Adrenal gland (tissue), 12 donors: ENCODE measurements around the gene GALNT7. TPM values are rescaled to one million over a fixed set of nuclear protein-coding genes. Genes with fewer than 3 reads are reported as not detected.

Experiments
- DNase-seq, 7 donors: peaks; one replicate each; pipeline ENCODE4 v3.0.0-alpha.2; 2019 to 2020
- H3K27ac ChIP-seq, 5 donors: fragments of 200-600 bp; sonication (generic) in 4 of 5; 1 replicate in 3 of 5; 2 replicates in 2 of 5; pipeline versions ENCODE4 v1.5.1 to v1.8.0; 2016 to 2020; ENCODE audit warnings: mild to moderate bottlenecking in 1 of 5
- H3K27me3 ChIP-seq: fragments of 200-600 bp; 2 replicates; pipeline ENCODE4 v1.8.0; 2021
- H3K36me3 ChIP-seq, 2 donors: fragments of 200-600 bp; replicated peaks in 1 of 2; 1 replicate in 1 of 2; 2 replicates in 1 of 2; pipeline versions ENCODE4 v1.5.1 to v1.8.0; 2018 to 2022
- H3K4me1 ChIP-seq, 2 donors: fragments of 200-600 bp; replicated peaks in 1 of 2; 1 replicate in 1 of 2; 2 replicates in 1 of 2; pipeline versions ENCODE4 v1.5.1 to v1.8.0; 2018 to 2021
- H3K4me3 ChIP-seq, 4 donors: fragments of 200-600 bp; sonication (generic) in 3 of 4; one replicate each; pipeline ENCODE4 v1.5.1; 2016 to 2018
- H3K9me3 ChIP-seq, 3 donors: fragments of 200-600 bp; sonication (generic) in 1 of 3; replicated peaks in 1 of 3; 1 replicate in 2 of 3; 2 replicates in 1 of 3; pipeline versions ENCODE4 v1.5.1 to v1.8.0; 2016 to 2021
- POLR2A ChIP-seq, 2 donors: fragments of 450-650 bp; IDR thresholded peaks; one replicate each; pipeline ENCODE4 v1.6.1; 2017; ENCODE audit warnings: antibody characterized with exemption in 2 of 2, mild to moderate bottlenecking in 2 of 2, moderate library complexity in 1 of 2
- WGBS, 4 donors: extraction: QIAGEN DNeasy Blood & Tissue Kit in 2 of 4; methylation state at CpG; one replicate each; pipeline versions ENCODE4 v1.1.5 to v1.1.7; 2013 to 2017; 5-methylcytosine and 5-hydroxymethylcytosine counted together
- intact Hi-C, 2 donors: fragments of 100-400 bp; cut with DNase I; formaldehyde crosslinking; loops; one replicate each; pipeline versions ENCODE4 v1.14.1 to v1.15.0; 2022 to 2023
- polyA plus RNA-seq, 3 donors: library from polyadenylated mRNA; stranded (reverse); fragments of 200-250 nt in 2 of 3; fragments of 350-450 nt in 1 of 3; fragmentation: Illumina TruSeq in 1 of 3; extraction: RNeasy Lipid Tissue Mini Kit (QIAGEN cat#74804) in 1 of 3; gene quantifications; one replicate each; pipeline ENCODE4 v1.2.3, GENCODE V29; 2013 to 2014
- total RNA-seq, 9 donors: library from RNA; depleted of rRNA in 4 of 9; stranded (reverse); fragments of >200 nt in 4 of 9; fragments of 120-200 nt in 1 of 9; fragmentation: NEBNext Ultra II Directional in 1 of 9; extraction: Animal tissue kit (Norgen Biotek cat#: 25700) in 1 of 9; gene quantifications; one replicate each; pipeline versions ENCODE4 v1.1.0 to v1.2.4, GENCODE V29; 2013 to 2023
- TF ChIP-seq, protein P1 (sequence below), 6 experiments: fragments of 450-650 bp in 4 of 6; fragments of 200-600 bp in 2 of 6; sonication (generic) in 1 of 6; IDR thresholded peaks; 1 replicate in 5 of 6; 2 replicates in 1 of 6; pipeline versions ENCODE4 v1.5.1 to v1.8.0; 2016 to 2021; ENCODE audit warnings: antibody characterized with exemption in 6 of 6, mild to moderate bottlenecking in 2 of 6, moderate library complexity in 1 of 6
- donor health status: healthy with polysubstance abuse.
- donor health status: Bipolar disorder and iron deficiency.
- donor health status: DM: yes; HTN: yes; CAD: no.
- donor health status: DM: no; HTN: no; CAD: no.
- donor health status: DM: no; HTN: no; CAD: no.
- donor health status: DM: yes; HTN: yes; CAD: no.

GALNT7 gene
- total and polyA plus RNA-seq, 12 donors: 4.4 to 21.9 (median 10.3) TPM

DNA sequence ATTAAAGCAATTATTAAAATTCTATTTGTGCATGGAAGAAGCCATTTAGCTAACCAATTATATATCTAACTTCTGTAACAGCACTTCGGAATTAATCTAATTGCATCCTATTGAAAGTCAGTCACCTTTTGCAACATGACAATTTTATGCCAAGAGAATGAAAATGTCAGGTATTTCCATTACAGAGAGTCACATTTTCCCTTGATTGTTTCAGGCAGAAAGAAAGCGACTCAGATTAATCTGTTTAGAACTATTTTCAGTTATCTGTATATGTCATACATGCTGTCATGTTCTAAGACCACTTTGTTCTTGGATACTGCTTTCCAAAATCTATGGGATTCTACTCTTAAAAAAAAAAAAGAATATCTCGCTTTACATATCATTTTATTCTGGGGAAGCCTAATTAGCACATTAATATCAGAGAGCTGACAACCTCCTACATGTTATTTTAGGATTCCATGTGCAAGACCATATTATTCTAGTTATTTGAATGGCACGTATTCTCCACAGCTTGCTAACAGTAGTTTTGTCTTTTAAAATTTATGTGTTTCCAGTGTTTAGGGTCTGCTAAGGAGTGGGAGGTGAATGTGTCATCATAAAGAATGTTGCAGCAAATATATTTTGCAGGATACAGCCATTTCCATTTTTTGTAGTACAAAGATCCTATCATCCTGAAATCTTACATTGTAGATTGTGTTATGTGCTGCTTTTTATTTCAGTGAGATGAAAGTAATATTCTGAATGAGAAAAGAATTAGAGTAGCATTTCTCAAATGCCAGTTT, 31.7 kb downstream of the GALNT7 start:
- peaks cover 0 to 5% (median 0%) of the 10 kb centered on the region in 3 donors for H3K9me3 ChIP-seq
- H3K4me3 ChIP-seq: no peak overlapping the region
- no peak for DNase-seq
- WGBS, 4 donors: 80 to 90% (median 87%) methylated on average over 4 of the region's 4 CpGs
- H3K4me1 ChIP-seq: no peaks in the 10 kb centered on the region
- no peaks in the 10 kb centered on the region for H3K27me3 ChIP-seq
- H3K27ac ChIP-seq: no peak overlapping the region
- intact Hi-C loops: no loop called here
- TF ChIP-seq, protein P1, sequence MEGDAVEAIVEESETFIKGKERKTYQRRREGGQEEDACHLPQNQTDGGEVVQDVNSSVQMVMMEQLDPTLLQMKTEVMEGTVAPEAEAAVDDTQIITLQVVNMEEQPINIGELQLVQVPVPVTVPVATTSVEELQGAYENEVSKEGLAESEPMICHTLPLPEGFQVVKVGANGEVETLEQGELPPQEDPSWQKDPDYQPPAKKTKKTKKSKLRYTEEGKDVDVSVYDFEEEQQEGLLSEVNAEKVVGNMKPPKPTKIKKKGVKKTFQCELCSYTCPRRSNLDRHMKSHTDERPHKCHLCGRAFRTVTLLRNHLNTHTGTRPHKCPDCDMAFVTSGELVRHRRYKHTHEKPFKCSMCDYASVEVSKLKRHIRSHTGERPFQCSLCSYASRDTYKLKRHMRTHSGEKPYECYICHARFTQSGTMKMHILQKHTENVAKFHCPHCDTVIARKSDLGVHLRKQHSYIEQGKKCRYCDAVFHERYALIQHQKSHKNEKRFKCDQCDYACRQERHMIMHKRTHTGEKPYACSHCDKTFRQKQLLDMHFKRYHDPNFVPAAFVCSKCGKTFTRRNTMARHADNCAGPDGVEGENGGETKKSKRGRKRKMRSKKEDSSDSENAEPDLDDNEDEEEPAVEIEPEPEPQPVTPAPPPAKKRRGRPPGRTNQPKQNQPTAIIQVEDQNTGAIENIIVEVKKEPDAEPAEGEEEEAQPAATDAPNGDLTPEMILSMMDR (IDR thresholded peaks at IDR 0.05): no peak
- no peak for TF ChIP-seq POLR2A (IDR thresholded peaks at IDR 0.05)
- no peaks in the 10 kb centered on the region for H3K36me3 ChIP-seq

DNA sequence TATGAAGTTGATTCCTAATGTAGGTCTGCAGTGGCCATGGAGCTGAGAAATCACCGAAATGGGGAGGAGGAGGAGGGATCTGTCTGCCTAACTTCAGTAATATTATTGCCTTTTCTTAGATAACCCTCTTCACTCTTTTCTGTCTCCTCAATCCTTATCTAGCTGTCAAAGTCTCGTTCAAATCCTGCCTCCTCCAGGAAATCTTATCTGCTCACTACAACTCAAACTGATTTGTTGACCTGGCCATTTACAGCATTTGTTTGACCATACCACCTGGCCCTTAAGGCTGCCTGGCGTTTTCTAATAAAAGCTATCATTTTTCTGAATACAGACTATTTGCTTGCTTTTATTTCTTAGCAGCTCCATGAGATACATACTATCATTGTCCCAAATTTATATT, 33.8 kb downstream of the GALNT7 start:
- Histone ChIP-seq H3K36me3 (no peaks in the 10 kb centered on the region), H3K27me3 (no peaks in the 10 kb centered on the region), H3K4me3 (no peak overlapping the region), H3K4me1 (no peaks in the 10 kb centered on the region), H3K9me3 (peaks cover 0 to 5% (median 0%) of the 10 kb centered on the region in 3 donors), H3K27ac (no peak overlapping the region)
- intact Hi-C loops: no loop called here
- 80 to 91% (median 87%) methylated on average over 3 of the region's 3 CpGs for WGBS, 4 donors
- DNase-seq: no peak
- TF ChIP-seq POLR2A (IDR thresholded peaks at IDR 0.05): no peak
- TF ChIP-seq, protein P1 (IDR thresholded peaks at IDR 0.05): no peak

DNA sequence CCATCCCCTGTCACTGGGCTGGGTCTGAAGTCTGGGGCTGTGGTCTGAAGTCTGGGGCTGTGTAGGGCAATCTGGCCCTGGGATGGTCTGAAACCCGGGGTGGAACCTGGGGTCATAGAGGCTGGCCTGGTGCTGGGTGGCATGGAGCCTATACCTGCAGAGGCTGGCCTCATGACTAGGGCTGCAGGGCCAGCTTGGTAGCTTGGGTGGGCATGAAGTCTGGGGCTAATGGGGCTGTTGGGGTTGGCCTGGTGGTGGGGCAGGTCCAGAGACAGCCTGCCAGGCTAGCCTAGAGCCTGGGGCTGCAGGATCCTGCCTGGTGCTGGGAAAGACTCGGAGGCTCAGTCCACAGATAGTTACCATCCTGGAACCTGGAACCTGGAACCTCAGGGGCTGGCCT, 37.0 kb downstream of the GALNT7 start:
- no peak overlapping the region for H3K27ac ChIP-seq
- H3K9me3 ChIP-seq: peaks cover 0 to 5% (median 0%) of the 10 kb centered on the region in 3 donors
- intact Hi-C loops: no loop called here
- no peaks in the 10 kb centered on the region for H3K4me1 ChIP-seq
- no peaks in the 10 kb centered on the region for H3K27me3 ChIP-seq
- no peak overlapping the region for H3K4me3 ChIP-seq
- no peaks in the 10 kb centered on the region for H3K36me3 ChIP-seq
- TF ChIP-seq, protein P1 (IDR thresholded peaks at IDR 0.05): no peak
- TF ChIP-seq POLR2A (IDR thresholded peaks at IDR 0.05): no peak
- WGBS, 4 donors: 93 to 100% (median 97%) methylated on average over 1 to 2 of the region's 2 CpGs
- no peak for DNase-seq

DNA sequence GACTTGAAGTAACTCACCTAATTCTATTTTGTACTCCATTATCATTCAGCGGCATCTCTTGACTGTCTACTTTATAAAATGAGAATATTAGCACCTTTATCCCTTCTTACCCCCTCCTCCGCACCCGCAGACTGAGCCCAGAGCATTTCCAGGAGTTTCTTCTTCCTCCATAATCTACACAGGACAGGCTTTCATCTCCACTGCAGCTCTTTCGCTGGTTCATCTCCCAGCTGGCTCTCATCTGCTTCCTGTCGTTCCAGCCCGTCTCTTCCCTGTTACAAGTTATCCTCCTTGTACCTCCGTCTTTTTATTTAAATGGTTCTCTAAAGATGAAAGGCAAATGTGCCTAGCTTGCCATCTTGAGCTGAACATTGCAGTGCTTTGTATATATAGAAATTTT, 39.8 kb downstream of the GALNT7 start:
- DNase-seq: no peak
- Histone ChIP-seq H3K4me1 (peaks cover 0 to 10% of the 10 kb centered on the region in 2 donors), H3K9me3 (peaks cover 0 to 5% (median 0%) of the 10 kb centered on the region in 3 donors), H3K27me3 (no peaks in the 10 kb centered on the region), H3K27ac (no peak overlapping the region), H3K4me3 (no peak overlapping the region), H3K36me3 (no peaks in the 10 kb centered on the region)
- TF ChIP-seq, protein P1 (IDR thresholded peaks at IDR 0.05): no peak
- no peak for TF ChIP-seq POLR2A (IDR thresholded peaks at IDR 0.05)
- 94 to 98% (median 95%) methylated on average over 7 of the region's 7 CpGs for WGBS, 4 donors
- intact Hi-C loops: no loop called here
